Measurements from ENCODE around the gene ZNF329. TPM values are rescaled to one million over a fixed set of nuclear protein-coding genes. Genes with fewer than 3 reads are reported as not detected.
"Not testable (repeated sequence)": the region's sequence is repeated elsewhere in the genome, so short reads cannot be mapped to it uniquely, and the experiment has no call there.

ZNF329 gene
- 42.4 TPM for total RNA-seq

- DNase-seq (ENCODE audit: low spot score in 2 of 2) = peak; percentile 88 to 90
- FAIRE-seq = no peak
Observed at GRCh38 chr19:58150328-58150921, at the start of gene ZNF329. TSS of gene ZNF329 (minus strand) at chr19:58150789. CDS start at chr19:58129503, 21,286 bp downstream.

DNA sequence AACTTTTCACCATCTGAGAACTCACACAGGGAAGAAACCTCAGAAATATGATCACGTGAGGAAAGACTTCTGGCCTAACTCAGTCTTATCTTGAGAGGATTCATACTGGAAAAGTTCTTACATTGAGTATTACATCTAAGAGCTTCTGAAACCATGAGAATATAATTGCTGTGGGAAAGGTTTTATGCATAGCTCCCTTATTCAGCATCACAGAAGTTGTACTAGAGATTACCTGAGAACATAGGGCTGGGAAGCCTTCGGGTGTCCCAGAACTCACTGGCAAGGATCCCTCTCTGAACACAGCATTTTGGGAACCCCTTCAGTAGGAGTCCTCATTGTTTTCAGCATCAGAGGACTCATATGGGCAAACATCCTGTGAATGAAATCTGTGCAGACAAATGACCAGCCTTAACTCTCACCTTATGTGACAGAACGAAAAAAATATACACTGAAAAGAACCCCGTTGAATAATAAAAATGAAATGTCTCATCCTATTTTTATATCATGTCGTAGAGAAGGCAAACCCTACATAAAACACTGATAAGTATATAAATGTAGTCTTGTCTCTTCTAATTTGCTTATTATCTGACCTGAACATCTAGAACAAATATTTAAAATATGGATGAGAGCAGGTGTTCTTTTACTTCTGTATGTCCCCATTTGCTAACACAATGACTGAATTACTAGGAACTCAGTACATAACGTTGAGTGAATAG is 46.5 kb upstream of the ZNF329 start:
- FAIRE-seq (no peak), DNase-seq (ENCODE audit: low spot score in 2 of 2) (no peak)

GRCh38 chr19:58183817-58184215 is 33.2 kb upstream of the ZNF329 start:
- DNase-seq (ENCODE audit: low spot score in 2 of 2) (no peak), FAIRE-seq (no peak)

- no peak for FAIRE-seq
- peak; percentile 88 to 92 for DNase-seq (ENCODE audit: low spot score in 2 of 2)
Observed at GRCh38 chr19:58182989-58183816, 32.6 kb upstream of the ZNF329 start, which contains the start of gene ZNF274. TSS of gene ZNF274 (plus strand) at chr19:58183061. CDS start at chr19:58183966, 905 bp downstream.

DNA sequence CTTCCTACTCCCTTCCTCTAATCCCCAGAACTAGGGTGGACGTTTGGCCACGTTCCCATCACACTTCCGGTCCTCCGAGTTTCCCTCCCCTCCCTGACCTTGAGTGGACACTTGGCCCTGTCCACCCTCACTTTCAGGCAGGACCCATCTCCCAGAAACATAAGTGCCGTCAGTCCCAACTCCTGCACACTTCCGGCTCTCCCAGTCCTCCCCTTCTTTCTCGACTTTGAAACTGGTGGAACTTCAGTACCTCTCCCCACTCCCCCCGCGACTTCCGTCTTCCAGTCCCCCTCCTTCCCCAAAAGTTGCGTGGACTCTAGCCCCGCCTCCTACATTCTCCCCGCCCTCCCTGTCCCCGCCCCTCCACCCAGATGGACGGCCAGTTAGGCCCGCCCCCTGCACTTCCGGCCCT is 32.0 kb upstream of the ZNF329 start:
- FAIRE-seq (no peak), DNase-seq (ENCODE audit: low spot score in 2 of 2) (peak in 1 of 2 donors; percentile 92)

DNA sequence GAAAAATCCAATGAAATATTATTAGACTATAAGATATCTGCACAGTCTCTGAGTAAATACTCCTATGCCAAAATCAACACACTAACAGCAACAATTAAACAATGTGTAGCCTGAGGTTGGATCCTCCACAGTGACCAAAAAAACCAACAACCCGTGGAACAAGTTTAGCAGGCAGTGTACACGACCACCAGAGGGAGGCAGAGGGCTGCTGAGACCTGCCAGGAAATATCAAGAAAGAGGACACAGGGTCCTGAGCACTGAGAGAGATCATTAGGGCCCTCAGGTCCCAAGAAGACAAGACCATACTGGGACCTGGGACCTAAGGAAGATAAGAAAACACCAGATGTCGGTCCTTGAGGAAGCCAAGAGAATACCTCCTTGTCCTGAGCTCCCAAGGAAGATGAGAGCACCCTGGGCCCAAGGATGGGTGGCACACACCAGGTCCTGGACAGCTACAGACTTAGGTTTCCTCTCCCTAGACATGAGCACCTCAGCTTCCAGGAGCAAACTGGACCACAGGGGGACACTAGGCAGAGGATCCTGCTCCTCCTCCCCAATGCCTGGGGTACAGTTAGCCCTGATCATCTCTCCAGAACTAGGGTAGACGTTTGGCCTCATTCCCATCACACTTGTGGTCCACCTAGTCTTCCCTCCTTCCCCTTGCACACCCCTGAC is 31.4 kb upstream of the ZNF329 start:
- DNase-seq (ENCODE audit: low spot score in 2 of 2) (no peak), FAIRE-seq (no peak)

DNA sequence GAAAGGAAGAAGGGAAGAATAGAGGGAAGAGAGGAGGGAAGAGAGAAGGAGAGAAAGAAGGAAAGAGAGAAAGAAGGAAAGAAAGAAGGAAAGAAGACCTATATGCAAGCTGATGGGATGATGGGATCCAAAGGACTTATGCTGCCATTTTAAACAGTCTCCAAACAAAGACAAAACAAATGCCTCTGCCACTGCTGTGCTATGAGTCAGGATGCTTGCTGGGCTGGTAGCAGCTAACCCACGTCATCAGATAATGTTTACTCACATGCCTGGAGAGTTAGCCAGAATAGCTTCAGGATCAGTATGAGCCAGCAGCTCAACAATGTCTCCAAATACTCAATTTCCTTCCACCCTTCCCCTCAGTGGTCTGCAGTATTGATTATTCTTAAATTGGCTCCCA is 20.3 kb upstream of the ZNF329 start:
- no peak for DNase-seq (ENCODE audit: low spot score in 2 of 2)
- FAIRE-seq = no peak

DNA sequence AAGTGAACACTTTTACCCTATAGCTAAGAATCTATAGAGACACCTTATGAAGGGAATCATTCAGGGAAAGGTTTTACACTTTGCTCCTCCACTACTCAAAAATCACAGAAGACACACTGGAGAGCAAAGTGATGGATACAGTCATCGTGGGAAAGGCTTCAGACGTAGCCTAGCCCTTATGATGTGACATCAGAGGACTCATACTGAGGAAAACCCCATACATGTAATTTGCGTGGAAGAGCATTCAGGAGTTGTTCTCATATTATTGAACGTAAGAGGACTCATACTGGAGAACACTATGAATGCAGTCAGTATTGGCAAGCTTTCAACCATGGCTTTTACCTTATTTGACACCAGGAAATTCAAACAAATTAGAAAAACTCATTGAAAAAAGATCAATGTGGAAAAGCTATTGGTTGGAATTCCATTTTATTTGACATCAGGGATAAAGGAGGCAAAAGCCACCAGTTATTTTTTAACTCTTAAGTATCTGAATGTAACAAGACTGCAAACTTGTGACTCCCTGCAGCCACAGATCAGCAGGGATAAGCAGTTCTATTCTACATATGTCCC is 16.2 kb upstream of the ZNF329 start:
- no peak for FAIRE-seq

GRCh38 chr19:58166268-58166667 is 15.7 kb upstream of the ZNF329 start:
- FAIRE-seq = no peak

More for the DNA sequence above, 16.2 kb upstream of the ZNF329 start:
- DNase-seq (ENCODE audit: low spot score in 2 of 2) = no peak

DNA sequence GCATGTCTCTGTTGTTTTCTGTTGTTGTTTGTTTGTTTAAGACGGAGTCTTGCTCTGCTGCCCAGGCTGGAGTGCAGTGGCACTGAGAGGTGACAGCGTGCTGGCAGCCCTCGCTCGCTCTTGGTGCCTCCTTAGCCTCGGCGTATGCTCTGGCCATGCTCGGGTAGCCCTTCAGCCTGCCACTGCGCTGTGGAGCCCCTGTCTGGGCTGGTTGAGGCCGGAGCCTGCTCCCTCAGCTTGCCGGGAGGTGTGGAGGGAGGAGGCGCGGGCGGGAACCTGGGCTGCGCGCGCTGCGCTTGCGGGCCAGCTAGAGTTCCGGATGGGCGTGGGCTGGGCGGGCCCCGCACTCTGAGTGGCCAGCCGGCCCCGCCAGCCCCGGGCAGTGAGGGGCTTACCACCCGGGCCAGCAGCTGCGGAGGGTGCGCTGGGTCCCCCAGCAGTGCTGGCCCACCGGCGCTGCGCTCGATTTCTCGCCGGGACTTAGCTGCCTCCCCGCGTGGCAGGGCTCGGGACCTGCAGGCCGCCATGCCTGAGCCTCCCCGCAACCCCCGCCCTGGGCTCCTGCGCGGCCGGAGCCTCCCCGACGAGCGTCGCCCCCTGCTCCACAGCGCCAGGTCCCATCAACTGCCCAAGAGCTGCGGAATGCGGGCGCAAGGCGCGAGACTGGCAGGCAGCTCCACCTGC is 6.6 kb upstream of the ZNF329 start:
- FAIRE-seq = no peak

More at GRCh38 chr19:58166268-58166667, 15.7 kb upstream of the ZNF329 start:
- DNase-seq (ENCODE audit: low spot score in 2 of 2) = no peak

GRCh38 chr19:58154679-58155648 is 4.4 kb upstream of the ZNF329 start:
- FAIRE-seq = no peak

More for the DNA sequence above, 6.6 kb upstream of the ZNF329 start:
- no peak for DNase-seq (ENCODE audit: low spot score in 2 of 2)

GRCh38 chr19:58154287-58154678 is 3.7 kb upstream of the ZNF329 start:
- peak; percentile 34 to 42 for DNase-seq (ENCODE audit: low spot score in 2 of 2)
- no peak for FAIRE-seq

More at GRCh38 chr19:58154679-58155648, 4.4 kb upstream of the ZNF329 start:
- DNase-seq (ENCODE audit: low spot score in 2 of 2) = peak; percentile 96 to 97

- no peak for FAIRE-seq
- DNase-seq (ENCODE audit: low spot score in 2 of 2) = no peak
Observed at GRCh38 chr19:58153386-58153785, 2.8 kb upstream of the ZNF329 start.

DNA sequence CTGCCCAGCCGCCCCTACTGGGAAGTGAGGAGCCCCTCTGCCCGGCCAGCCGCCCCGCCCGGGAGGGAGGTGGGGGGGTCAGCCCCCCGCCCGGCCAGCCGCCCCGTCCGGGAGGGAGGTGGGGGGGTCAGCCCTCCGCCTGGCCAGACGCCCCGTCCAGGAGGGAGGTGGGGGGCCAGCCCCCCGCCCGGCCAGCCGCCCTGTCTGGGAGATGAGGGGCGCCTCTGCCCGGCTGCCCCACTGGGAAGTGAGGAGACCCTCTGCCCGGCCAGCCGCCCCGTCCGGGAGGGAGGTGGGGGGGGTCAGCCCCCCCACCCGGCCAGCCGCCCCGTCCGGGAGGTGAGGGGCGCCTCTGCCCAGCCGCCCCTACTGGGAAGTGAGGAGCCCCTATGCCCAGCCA is 3.1 kb downstream of the ZNF329 start:
- FAIRE-seq; DNase-seq (ENCODE audit: low spot score in 2 of 2): not testable (repeated sequence)

DNA sequence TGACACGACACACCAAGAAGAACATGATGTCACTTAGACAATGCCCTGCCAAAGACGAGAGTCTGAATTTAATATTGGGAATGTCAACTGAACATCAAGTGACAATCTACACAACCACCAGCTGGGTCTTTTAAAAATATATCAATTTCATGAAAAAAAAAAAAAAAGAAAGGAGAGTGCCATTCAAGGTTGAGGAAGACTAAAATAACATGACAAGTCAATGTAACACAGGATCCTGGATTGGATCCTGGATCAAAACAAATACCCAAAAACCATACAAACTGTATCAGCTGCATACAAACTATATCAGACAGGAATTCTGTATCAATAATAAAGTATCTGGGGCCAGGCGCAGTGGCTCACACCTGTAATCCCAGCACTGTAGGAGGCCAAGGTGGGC is 4.7 kb downstream of the ZNF329 start:
- FAIRE-seq (no peak), DNase-seq (ENCODE audit: low spot score in 2 of 2) (no peak)

GRCh38 chr19:58134244-58134643 is 16.3 kb downstream of the ZNF329 start:
- FAIRE-seq (no peak), DNase-seq (ENCODE audit: low spot score in 2 of 2) (no peak)

DNA sequence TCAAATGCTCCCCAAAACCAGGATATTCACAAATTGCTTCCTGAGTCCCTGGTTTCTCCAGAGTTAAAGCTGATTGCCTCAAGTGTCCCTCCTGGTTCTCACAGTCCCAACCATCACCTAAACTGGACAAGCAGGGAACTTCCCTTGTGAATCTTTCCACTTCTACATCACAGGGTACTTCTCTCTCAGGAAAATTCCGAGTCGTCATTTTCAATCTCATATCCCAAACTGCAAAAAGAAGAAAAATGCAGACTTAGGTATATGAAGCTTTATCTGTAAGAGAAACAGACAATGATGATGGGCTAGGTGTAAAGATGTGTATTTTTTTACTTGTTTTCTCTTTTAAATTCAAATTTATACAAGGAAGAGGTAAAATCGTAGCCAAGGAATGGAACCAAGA is 21.3 kb downstream of the ZNF329 start:
- DNase-seq (ENCODE audit: low spot score in 2 of 2) (no peak), FAIRE-seq (no peak)

DNA sequence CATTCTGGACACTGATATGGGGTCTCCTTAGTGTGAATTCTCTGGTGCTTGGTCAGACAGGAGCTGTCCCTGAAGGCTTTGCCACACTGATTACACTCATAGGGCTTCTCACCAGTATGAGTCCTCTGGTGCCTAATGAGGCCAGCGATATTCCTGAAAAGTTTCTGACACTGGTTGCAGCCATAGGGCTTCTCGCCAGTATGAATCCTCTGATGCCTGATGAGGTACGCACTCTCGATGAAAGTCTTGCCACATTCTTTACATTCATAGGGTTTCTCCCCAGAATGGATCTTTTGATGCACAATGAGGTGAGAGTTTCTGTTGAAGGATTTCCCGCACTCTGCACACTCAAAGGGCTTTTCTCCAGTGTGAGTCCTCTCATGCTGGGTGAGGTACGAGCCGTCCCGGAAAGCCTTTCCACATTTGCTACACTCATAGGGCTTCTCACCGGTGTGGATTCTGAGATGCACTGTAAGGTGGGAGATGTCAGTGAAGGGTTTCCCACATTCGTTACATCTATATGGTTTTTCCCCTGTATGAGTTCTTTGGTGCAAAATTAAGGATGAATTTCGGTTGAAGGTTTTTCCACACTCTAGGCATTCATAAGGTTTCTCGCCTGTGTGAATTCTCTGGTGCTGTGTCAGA is 22.4 kb downstream of the ZNF329 start:
- FAIRE-seq (no peak), DNase-seq (ENCODE audit: low spot score in 2 of 2) (no peak)
